NT2/D1 (cell line): ENCODE measurements around the gene OR51E1.

Experiments
- SUZ12 ChIP-seq: IDR thresholded peaks from 2 replicates; pipeline ENCODE4 v1.6.1; 2011; ENCODE audit not compliant: insufficient read length, insufficient read depth; ENCODE audit errors: extremely low read depth
- YY1 ChIP-seq: IDR thresholded peaks from 2 replicates; pipeline ENCODE4 v1.6.1; 2011; ENCODE audit not compliant: insufficient read length, insufficient read depth
- ZNF274 ChIP-seq: IDR thresholded peaks from 2 replicates; pipeline ENCODE4 v1.6.1; 2011; ENCODE audit warnings: mild to moderate bottlenecking, low read depth, low read length

GRCh38 chr11:4658629-4659445 is 15.1 kb downstream of the OR51E1 start:
- TF ChIP-seq YY1 (no peak), ZNF274 (no peak), SUZ12 (no peak)
